IMR-90 (cell line): ENCODE measurements around the gene MERTK. TPM values are rescaled to one million over a fixed set of nuclear protein-coding genes. Genes with fewer than 3 reads are reported as not detected.

Experiments
- ATAC-seq: fragments of 200-7000 bp; cut with Tn5 transposase; 2 replicates; pipeline ENCODE4 v1.9.1; 2020; ENCODE audit warnings: low read depth, mild to moderate bottlenecking, moderate library complexity
- BruUV-seq: library from RNA; stranded (reverse); fragments of 400-500 nt; replicated peaks from 2 replicates; lab custom pipeline; 2021; lab: Mats Ljungman, UMichigan
- CTCF ChIA-PET: fragments of 300-600 bp; formaldehyde crosslinking; extraction: SDS; loops from one replicate; lab custom pipeline; 2021; ENCODE audit warnings: antibody characterized with exemption; lab: Yijun Ruan, JAX
- POLR2A ChIA-PET: fragments of 300-600 bp; sonication (Branson Sonifier 250); formaldehyde crosslinking; loops from one replicate; lab custom pipeline; 2022; ENCODE audit warnings: antibody characterized with exemption; ENCODE audit not compliant: unreplicated experiment; lab: Charles Lee
- DNase-seq: peaks from one replicate; pipeline ENCODE4 v3.0.0; 2013
- H2AFZ ChIP-seq: replicated peaks from 2 replicates; pipeline ENCODE3; 2013; ENCODE audit warnings: low read length, mild to moderate bottlenecking; ENCODE audit not compliant: poor library complexity
- H2AK5ac ChIP-seq: 2 replicates; pipeline ENCODE4 v1.6.1; 2013; ENCODE audit warnings: low read depth, low read length, inconsistent platforms
- H2AK9ac ChIP-seq: replicated peaks from 2 replicates; pipeline ENCODE3; 2013; ENCODE audit warnings: mild to moderate bottlenecking, low read depth, low read length, moderate library complexity; ENCODE audit not compliant: poor library complexity
- H2BK120ac ChIP-seq: 2 replicates; pipeline ENCODE4 v1.6.1; 2013; ENCODE audit warnings: low read depth, low read length, inconsistent platforms
- H2BK15ac ChIP-seq: 3 replicates; pipeline ENCODE4 v1.6.1; 2013; ENCODE audit warnings: low read depth, low read length, inconsistent platforms
- H2BK20ac ChIP-seq: 2 replicates; pipeline ENCODE4 v1.6.1; 2013; ENCODE audit warnings: low read depth, mild to moderate bottlenecking, inconsistent platforms, low read length, moderate library complexity
- H2BK5ac ChIP-seq: 2 replicates; pipeline ENCODE4 v1.6.1; 2013; ENCODE audit warnings: mild to moderate bottlenecking, low read depth, low read length, inconsistent platforms; ENCODE audit not compliant: poor library complexity, severe bottlenecking
- H3K14ac ChIP-seq: replicated peaks from 2 replicates; pipeline ENCODE4 v1.6.1; 2013; ENCODE audit warnings: low read depth, low read length, inconsistent platforms
- H3K18ac ChIP-seq: 2 replicates; pipeline ENCODE4 v1.6.1; 2013; ENCODE audit warnings: low read depth, low read length, control low read depth
- H3K23ac ChIP-seq: 2 replicates; pipeline ENCODE4 v1.6.1; 2013; ENCODE audit warnings: low read depth, low read length, inconsistent platforms
- H3K27ac ChIP-seq: 2 replicates; pipeline ENCODE4 v1.5.1; 2013; ENCODE audit warnings: mild to moderate bottlenecking, control low read depth, low read length; ENCODE audit not compliant: insufficient read depth
- H3K27me3 ChIP-seq: 2 replicates; pipeline ENCODE4 v1.6.1; 2013; ENCODE audit warnings: low read length; ENCODE audit not compliant: control insufficient read depth, insufficient read depth
- H3K36me3 ChIP-seq: 2 replicates; pipeline ENCODE4 v1.6.1; 2013; ENCODE audit warnings: low read length, mixed read lengths; ENCODE audit not compliant: control insufficient read depth, insufficient read depth
- H3K4ac ChIP-seq: 2 replicates; pipeline ENCODE4 v1.6.1; 2013; ENCODE audit warnings: low read depth, low read length, inconsistent platforms
- H3K4me1 ChIP-seq: 2 replicates; pipeline ENCODE4 v1.6.1; 2013; ENCODE audit warnings: low read length, mixed read lengths; ENCODE audit not compliant: control insufficient read depth, insufficient read depth
- H3K4me2 ChIP-seq: 2 replicates; pipeline ENCODE4 v1.6.1; 2013; ENCODE audit warnings: low read depth, mild to moderate bottlenecking, control low read depth, low read length, moderate library complexity
- H3K4me3 ChIP-seq: 2 replicates; pipeline ENCODE4 v1.5.1; 2013; ENCODE audit warnings: low read depth, mild to moderate bottlenecking, control low read depth, low read length, moderate library complexity; ENCODE audit not compliant: insufficient read depth
- H3K56ac ChIP-seq: 2 replicates; pipeline ENCODE4 v1.6.1; 2013; ENCODE audit warnings: low read length, inconsistent platforms; ENCODE audit not compliant: insufficient read depth; ENCODE audit errors: extremely low read depth
- H3K79me1 ChIP-seq, 2 experiments: 2 replicates each; pipeline ENCODE4 v1.6.1; 2013; ENCODE audit warnings: low read length in 2 of 2, inconsistent platforms in 1 of 2, low read depth in 1 of 2
- H3K9ac ChIP-seq: 2 replicates; pipeline ENCODE4 v1.6.1; 2013; ENCODE audit warnings: low read depth, low read length, control low read depth
- H3K9me1 ChIP-seq: 2 replicates; pipeline ENCODE4 v1.6.1; 2013; ENCODE audit warnings: low read length, inconsistent platforms; ENCODE audit not compliant: insufficient read depth
- H3K9me3 ChIP-seq: 2 replicates; pipeline ENCODE4 v1.6.1; 2013; ENCODE audit warnings: low read length; ENCODE audit not compliant: control insufficient read depth, insufficient read depth
- H4K20me1 ChIP-seq: 2 replicates; pipeline ENCODE4 v1.6.1; 2013; ENCODE audit warnings: low read length, inconsistent platforms; ENCODE audit not compliant: insufficient read depth
- H4K5ac ChIP-seq: 2 replicates; pipeline ENCODE4 v1.6.1; 2013; ENCODE audit warnings: mild to moderate bottlenecking, low read depth, low read length, control low read depth
- H4K8ac ChIP-seq, 2 experiments: 2 replicates each; pipeline ENCODE4 v1.6.1; 2013; ENCODE audit warnings: low read depth in 2 of 2, low read length in 2 of 2, control low read depth in 1 of 2, inconsistent platforms in 1 of 2
- H4K91ac ChIP-seq: 2 replicates; pipeline ENCODE4 v1.6.1; 2013; ENCODE audit warnings: low read depth, low read length, inconsistent platforms; ENCODE audit not compliant: insufficient read depth
- CHD1 ChIP-seq: IDR thresholded peaks from 2 replicates; pipeline ENCODE4 v1.6.1; 2012; ENCODE audit warnings: low read depth, low read length, improper control_type of control experiment
- NFE2L2 ChIP-seq: fragments of 150-350 bp; IDR thresholded peaks from 2 replicates; pipeline ENCODE4 v1.6.1; 2016; ENCODE audit warnings: low read depth, mild to moderate bottlenecking, low read length
- RFX5 ChIP-seq: IDR thresholded peaks from 2 replicates; pipeline ENCODE4 v1.8.0; 2012; ENCODE audit warnings: low read depth, mild to moderate bottlenecking, low read length, moderate library complexity
- SMC3 ChIP-seq: fragments of 150-350 bp; IDR thresholded peaks from 2 replicates; pipeline ENCODE4 v1.6.1; 2016; ENCODE audit warnings: low read depth, mild to moderate bottlenecking, antibody characterized with exemption, low read length, moderate library complexity
- WGBS, 2 experiments: methylation state at CpG; one replicate each; pipeline versions ENCODE4 v1.1.5 to v1.1.7; 2013; ENCODE audit warnings: missing lambda C conversion rate in 2 of 2; ENCODE audit not compliant: insufficient read length in 1 of 2; ENCODE audit errors: extremely low coverage in 2 of 2; 5-methylcytosine and 5-hydroxymethylcytosine counted together
- dilution Hi-C: fragments of 300-500 bp; cut with HindIII; formaldehyde crosslinking; loops from one replicate; pipeline ENCODE4 v1.14.3; 2018; ENCODE audit warnings: low sequenced_read_pairs; ENCODE audit not compliant: unreplicated experiment
- in situ Hi-C: fragments of 300-500 bp; cut with MboI; formaldehyde crosslinking; loops from 3 replicates; pipeline ENCODE4 v1.14.3; 2019; ENCODE audit warnings: low sequenced_read_pairs, inconsistent platforms, mixed read lengths
- intact Hi-C: fragments of 100-400 bp; cut with micrococcal nuclease; formaldehyde crosslinking; loops from 2 replicates; pipeline ENCODE4 v1.10.0; 2022
- polyA plus RNA-seq, 3 experiments: library from polyadenylated mRNA; depleted of rRNA; stranded (reverse); fragments of >200 nt; gene quantifications; 2 replicates each; pipeline ENCODE4 v1.2.3, GENCODE V29; 2012; ENCODE audit warnings: low replicate concordance in 1 of 3
- total RNA-seq: library from RNA; depleted of rRNA; stranded (reverse); fragments of >200 nt; gene quantifications from 2 replicates; pipeline ENCODE4 v1.2.3, GENCODE V29; 2012

MERTK gene
- total and polyA plus RNA-seq, 2 of the 4 experiments (the other 2 are of a cell fraction), result 0.36 to 0.62 TPM

DNA sequence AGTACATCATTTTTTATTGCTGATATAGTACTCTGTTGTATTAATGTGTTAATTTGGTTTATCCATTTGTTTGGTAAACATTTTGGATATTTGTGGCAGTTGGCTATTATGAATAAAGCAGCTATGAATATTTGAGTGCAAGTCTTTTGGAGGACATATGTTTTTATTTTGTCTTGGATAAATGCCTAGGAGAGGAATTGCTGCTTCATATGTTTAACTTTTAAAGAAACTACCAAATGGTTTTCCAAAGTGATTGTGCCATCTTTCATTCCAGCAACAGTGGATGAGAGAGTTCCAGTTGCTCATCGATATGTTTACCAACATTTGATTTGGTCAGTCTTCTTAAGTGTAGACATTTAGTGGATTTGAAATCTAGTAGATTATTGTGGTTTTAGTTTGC lies 51.8 kb downstream of the MERTK start:
- BruUV-seq, result no TSS peak
- Histone ChIP-seq H2BK5ac (no peak overlapping the region), H4K20me1 (no peaks in the 10 kb centered on the region; the same call in 1 of the 2 replicates), H4K8ac (no peak overlapping the region), H3K14ac (no peak overlapping the region), H3K9ac (no peak overlapping the region), H3K27ac (no peak overlapping the region), H3K4me2 (no peak overlapping the region), H3K79me1 (no peaks in the 10 kb centered on the region), H3K9me1 (no peaks in the 10 kb centered on the region), H3K4ac (no peak overlapping the region), H2BK15ac (no peak overlapping the region), H3K4me1 (peaks cover 8% of the 10 kb centered on the region), H2BK120ac (no peak overlapping the region), H3K27me3 (peaks cover 6% of the 10 kb centered on the region; the same call in 1 of the 2 replicates), H3K9me3 (no peaks in the 10 kb centered on the region), H2BK20ac (no peak overlapping the region), H3K36me3 (no peaks in the 10 kb centered on the region), H3K23ac (no peak overlapping the region), H2AK5ac (no peak overlapping the region), H2AK9ac (no peak overlapping the region), H4K5ac (no peak overlapping the region), H3K4me3 (no peak overlapping the region), H4K91ac (no peak overlapping the region), H3K18ac (no peak overlapping the region), H2AFZ (no peak overlapping the region), H3K56ac (no peak overlapping the region)
- intact Hi-C loops (no loop called here), dilution Hi-C loops (no loop called here), in situ Hi-C loops (no loop called here)
- DNase-seq (no peak), ATAC-seq (no peak)
- no CpG with 5 or more reads among the region's 1 CpG for WGBS, 2 experiments
- TF ChIP-seq CHD1 (no peak), NFE2L2 (no peak), RFX5 (no peak), SMC3 (no peak)
- ChIA-PET CTCF (no interaction called here), POLR2A (no interaction called here)
